AG04449 (cell line): Measurements from ENCODE around the gene TAS2R20.

Experiments
- CTCF ChIA-PET: fragments of 350-600 bp; formaldehyde crosslinking; extraction: SDS; loops from one replicate; lab custom pipeline; 2021; ENCODE audit warnings: antibody characterized with exemption; lab: Yijun Ruan, JAX
- POLR2A ChIA-PET: fragments of 400-600, 350-600 bp; formaldehyde crosslinking; extraction: SDS; loops from one replicate; lab custom pipeline; 2020; ENCODE audit warnings: antibody characterized with exemption, inconsistent platforms; lab: Yijun Ruan, JAX
- DNase-seq: peaks from one replicate; pipeline ENCODE4 v3.0.0-alpha.2; 2010; ENCODE audit warnings: low read depth, low spot score
- H3K4me3 ChIP-seq: 2 replicates; pipeline ENCODE4 v1.5.1; 2011; ENCODE audit warnings: low read depth, mild to moderate bottlenecking, control low read depth, low read length
- TF ChIP-seq, protein P1 (sequence below): IDR thresholded peaks from one replicate; pipeline ENCODE4 v1.5.1; 2011; ENCODE audit warnings: mild to moderate bottlenecking, moderate library complexity, low read length, control low read depth, inconsistent platforms; ENCODE audit not compliant: insufficient read depth; ENCODE audit errors: missing control alignments

TAS2R20 gene

DNA sequence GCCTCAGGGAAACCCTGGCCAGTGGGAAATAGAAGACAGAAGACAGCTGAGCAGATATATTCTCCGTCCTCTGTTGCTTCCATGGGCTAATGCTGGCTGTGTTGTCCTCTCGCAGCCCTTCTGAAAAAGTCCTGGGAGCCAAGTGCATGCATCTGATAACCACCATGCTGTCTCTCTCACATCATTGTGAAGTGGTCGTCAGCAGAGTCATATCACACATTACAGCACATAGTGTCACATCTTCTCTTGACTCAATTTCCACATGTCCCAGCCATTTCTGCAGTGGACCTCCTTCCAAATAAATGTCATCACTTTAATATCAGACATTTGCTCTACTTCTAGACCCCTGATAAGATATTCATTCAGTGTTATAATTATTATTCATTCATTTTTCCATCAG is 3.8 kb downstream of the TAS2R20 start:
- DNase-seq, result no peak
- ChIA-PET POLR2A (no interaction called here), CTCF (no interaction called here)
- H3K4me3 ChIP-seq, result no peak overlapping the region
- TF ChIP-seq, protein P1, sequence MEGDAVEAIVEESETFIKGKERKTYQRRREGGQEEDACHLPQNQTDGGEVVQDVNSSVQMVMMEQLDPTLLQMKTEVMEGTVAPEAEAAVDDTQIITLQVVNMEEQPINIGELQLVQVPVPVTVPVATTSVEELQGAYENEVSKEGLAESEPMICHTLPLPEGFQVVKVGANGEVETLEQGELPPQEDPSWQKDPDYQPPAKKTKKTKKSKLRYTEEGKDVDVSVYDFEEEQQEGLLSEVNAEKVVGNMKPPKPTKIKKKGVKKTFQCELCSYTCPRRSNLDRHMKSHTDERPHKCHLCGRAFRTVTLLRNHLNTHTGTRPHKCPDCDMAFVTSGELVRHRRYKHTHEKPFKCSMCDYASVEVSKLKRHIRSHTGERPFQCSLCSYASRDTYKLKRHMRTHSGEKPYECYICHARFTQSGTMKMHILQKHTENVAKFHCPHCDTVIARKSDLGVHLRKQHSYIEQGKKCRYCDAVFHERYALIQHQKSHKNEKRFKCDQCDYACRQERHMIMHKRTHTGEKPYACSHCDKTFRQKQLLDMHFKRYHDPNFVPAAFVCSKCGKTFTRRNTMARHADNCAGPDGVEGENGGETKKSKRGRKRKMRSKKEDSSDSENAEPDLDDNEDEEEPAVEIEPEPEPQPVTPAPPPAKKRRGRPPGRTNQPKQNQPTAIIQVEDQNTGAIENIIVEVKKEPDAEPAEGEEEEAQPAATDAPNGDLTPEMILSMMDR, result no peak

DNA sequence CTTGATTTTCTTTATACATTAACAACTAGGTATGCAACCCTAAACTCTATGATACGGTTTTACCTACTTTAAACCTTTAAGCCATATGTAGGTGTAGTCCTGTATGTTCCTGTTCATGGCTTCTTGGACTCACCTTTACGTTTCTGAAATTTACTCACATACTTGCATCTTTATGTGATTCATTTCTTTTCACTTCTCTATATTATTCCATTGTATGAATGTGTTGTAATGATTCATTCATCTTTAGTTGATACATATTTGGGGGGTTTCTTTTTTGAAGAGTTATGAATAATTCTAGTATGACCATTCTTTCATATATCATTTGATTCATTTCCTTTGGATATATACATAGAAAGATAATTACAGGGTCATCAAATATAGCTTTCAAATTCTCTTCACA is 9.0 kb downstream of the TAS2R20 start:
- no peak overlapping the region for H3K4me3 ChIP-seq
- no peak for DNase-seq
- CTCF ChIA-PET, result no interaction called here
- POLR2A ChIA-PET, result no interaction called here
- TF ChIP-seq, protein P1, result no peak

DNA sequence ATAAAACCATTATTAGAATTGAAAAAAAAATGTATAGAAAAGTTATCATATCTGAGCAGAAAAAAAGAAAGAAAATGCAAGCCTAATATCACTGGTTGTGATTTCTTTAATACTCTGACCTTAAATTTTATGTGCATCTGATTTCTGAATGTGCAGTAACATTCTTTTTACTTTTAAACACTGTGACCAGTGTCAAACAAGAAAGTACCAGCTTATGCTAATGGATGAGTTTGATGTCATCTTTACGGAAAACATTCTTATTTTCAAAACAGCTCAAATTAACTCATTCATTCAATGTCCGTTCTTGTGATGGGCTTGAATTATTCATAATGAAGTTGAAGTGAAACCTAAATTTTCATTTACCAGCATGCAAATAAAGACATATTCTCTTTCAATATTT is 11.3 kb downstream of the TAS2R20 start, which contains the start of gene TAS2R50:
TSS of gene TAS2R50 (minus strand) at position 101 of the 400 bp plus-strand sequence. CDS start at position 49, 52 bp downstream.
- DNase-seq, result no peak

DNA sequence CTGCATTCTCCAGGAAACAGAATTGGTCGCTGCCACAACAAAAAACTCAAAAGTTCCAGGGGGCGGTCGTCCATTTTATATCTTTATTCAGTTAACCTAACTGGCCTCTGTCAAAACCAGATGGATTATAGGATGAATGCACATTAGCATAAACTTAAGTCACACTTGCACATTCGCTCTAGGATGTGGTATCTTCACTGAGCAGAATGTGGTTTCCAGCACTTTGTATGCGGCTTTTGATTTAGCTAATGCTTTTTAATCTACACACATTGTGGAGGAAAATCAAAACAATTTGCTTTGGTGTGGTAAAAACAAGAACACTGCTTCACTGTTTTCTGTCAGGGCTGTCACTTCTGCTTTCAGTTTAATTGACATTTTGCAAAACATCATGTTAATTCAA is 15.9 kb downstream of the TAS2R20 start:
- no peak for DNase-seq
- CTCF ChIA-PET, result no interaction called here
- H3K4me3 ChIP-seq, result no peak overlapping the region
- POLR2A ChIA-PET, result no interaction called here
- TF ChIP-seq, protein P1, result no peak

More for the DNA sequence above, 11.3 kb downstream of the TAS2R20 start, which contains the start of gene TAS2R50:
- POLR2A ChIA-PET, result no interaction called here
- H3K4me3 ChIP-seq, result no peak within 1 kb of the TSS
- TF ChIP-seq, protein P1, result no peak
- CTCF ChIA-PET, result no interaction called here

DNA sequence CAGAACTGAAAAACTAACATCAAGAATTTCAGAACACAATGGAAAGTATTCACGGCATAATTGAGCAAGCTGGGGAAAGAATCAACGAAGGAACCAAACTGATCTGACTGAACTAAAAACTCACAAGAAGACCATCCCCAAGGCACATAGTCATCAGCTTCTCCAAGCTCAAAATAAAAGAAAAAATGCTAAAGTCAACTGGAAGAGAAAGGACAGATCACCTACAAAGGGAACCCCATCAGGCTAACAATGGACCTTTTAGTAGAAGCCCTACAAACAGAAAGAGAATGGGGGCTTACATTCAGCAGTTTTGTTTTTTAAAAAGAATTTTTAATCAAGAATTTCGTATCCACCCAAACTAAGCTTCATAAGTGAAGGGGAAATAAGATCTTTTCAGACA is 23.1 kb downstream of the TAS2R20 start:
- TF ChIP-seq, protein P1, result no peak
- no peak overlapping the region for H3K4me3 ChIP-seq
- ChIA-PET CTCF (no interaction called here), POLR2A (no interaction called here)
- DNase-seq, result no peak

DNA sequence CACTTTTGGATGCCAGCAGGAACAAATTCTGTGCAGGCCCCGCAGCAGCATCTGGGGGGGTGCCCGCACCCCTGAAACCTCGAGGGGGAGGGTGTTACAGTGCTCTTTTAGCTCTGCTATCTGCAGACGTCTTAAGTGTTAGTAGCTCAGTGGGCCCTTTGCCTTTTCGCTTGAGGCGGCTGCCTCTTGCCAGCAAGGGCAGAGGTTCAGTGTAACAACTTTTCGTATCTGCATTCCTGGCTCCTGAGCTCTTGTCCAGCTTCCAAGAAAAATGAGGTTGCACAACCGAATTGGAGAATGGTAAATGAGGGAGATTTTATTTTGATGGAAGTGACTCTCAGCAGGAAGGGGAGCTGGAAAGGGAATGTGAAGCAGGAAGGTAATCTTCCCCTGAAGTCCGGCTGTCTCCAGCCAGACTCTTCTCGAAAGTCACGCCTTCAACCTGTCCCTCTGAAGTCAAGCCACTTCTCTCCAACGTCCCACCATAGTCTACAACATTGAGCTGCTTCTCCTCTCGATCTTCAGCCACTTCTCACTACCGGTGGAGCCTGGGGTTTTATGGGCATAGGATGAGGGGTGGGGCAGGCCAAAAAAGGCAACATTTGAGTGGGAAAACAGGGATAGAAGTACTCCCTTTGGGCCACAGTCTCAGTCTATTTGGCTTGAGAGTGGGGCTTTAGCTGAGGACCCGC is 29.2 kb downstream of the TAS2R20 start:
- no peak for DNase-seq
- TF ChIP-seq, protein P1, result no peak
- no peak overlapping the region for H3K4me3 ChIP-seq
- ChIA-PET POLR2A (no interaction called here), CTCF (no interaction called here)
